GM13977 (cell line): ENCODE measurements around the gene CNTROB.

Experiments
- DNase-seq: peaks from one replicate; pipeline ENCODE4 v3.0.0; 2012; ENCODE audit warnings: low spot score
- CTCF ChIP-seq: IDR thresholded peaks from 2 replicates; pipeline ENCODE4 v1.5.1; 2012; ENCODE audit warnings: mild to moderate bottlenecking, control low read depth; ENCODE audit not compliant: insufficient read depth; ENCODE audit errors: extremely low read depth, missing control alignments
- in situ Hi-C: fragments of 300-500 bp; cut with MboI; formaldehyde crosslinking; loops from one replicate; pipeline ENCODE4 v1.12.0; 2022; ENCODE audit warnings: low sequenced_read_pairs, low pct_unique_long_range_greater_than_20kb, mixed read lengths, inconsistent platforms; ENCODE audit not compliant: unreplicated experiment

CNTROB gene

GRCh38 chr17:7929158-7930023 is 2.6 kb upstream of the CNTROB start, which contains the start of gene KCNAB3:
KCNAB3 (minus strand) TSS chr17:7929856; CDS start chr17:7929435, 421 bp downstream.
- no peak for DNase-seq
- TF ChIP-seq CTCF, result no peak
- in situ Hi-C loops, result no loop called here

DNA sequence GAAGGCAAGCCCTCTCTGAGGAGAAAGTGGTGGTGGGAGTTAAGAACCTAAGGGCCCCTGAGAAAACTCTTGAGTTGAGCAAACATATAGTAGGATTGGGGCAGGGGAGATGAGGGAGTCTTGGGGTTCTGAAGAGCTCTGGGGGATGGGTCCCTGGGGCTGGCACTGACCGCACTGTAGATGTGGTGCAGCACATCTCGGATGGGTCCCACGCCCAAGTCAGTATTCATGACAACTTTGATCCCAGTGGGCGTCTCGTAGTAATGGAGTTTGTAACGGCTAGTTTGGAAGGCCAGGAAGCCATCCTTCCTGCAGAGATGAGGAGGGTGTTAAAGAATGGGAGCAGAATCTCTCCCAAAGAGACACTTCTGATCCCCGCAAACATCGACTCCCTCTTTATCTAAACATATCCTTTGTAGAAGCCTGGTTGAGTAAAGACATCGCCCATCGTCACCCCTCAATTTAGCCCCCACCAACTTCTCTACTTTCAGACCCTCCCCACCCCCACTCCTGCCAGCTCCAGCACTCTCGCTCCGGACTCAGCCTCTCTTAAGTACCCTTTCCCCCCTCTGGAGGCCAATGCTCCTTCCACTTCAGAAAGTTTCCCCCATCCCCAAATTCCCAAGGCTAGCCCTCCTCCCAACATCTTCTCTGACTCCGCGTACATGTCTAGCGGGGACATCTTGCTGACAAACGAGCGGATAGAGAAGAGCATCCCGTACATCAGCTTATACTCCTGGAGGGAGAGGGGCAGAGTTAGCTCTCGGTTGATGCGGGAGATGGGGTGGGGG is 970 bp upstream of the CNTROB start:
- no peak for DNase-seq
- in situ Hi-C loops, result no loop called here
- no peak for TF ChIP-seq CTCF

- TF ChIP-seq CTCF, result no peak
- DNase-seq, result peak; percentile 60
- in situ Hi-C loops, result no loop called here
Observed at GRCh38 chr17:7932483-7932891, 481 bp downstream of the CNTROB start.

GRCh38 chr17:7932949-7933348 is 943 bp downstream of the CNTROB start:
- peak; percentile 33 for TF ChIP-seq CTCF
- in situ Hi-C loops, result no loop called here
- DNase-seq, result peak; percentile 66

- in situ Hi-C loops, result no loop called here
- TF ChIP-seq CTCF, result no peak
- no peak for DNase-seq
Observed at GRCh38 chr17:7935859-7936258, 3.9 kb downstream of the CNTROB start.

GRCh38 chr17:7940034-7940433 is 8.0 kb downstream of the CNTROB start:
- no peak for DNase-seq
- in situ Hi-C loops, result no loop called here
- TF ChIP-seq CTCF, result no peak
